Mucosa of rectum (tissue), 2 donors: Measurements from ENCODE around the gene ABCC3.

ENCODE experiments used
- H3K27ac ChIP-seq, 2 donors: one replicate each; pipeline ENCODE4 v1.7.0; 2013; ENCODE audit warnings: inconsistent platforms in 2 of 2, low read depth in 2 of 2, low read length in 2 of 2
- H3K27me3 ChIP-seq, 2 donors: one replicate each; pipeline ENCODE4 v1.7.0; 2013; ENCODE audit warnings: low read length in 2 of 2; ENCODE audit not compliant: control insufficient read depth in 2 of 2, insufficient read depth in 2 of 2
- H3K36me3 ChIP-seq, 2 donors: one replicate each; pipeline ENCODE4 v1.7.0; 2013; ENCODE audit warnings: low read length in 2 of 2; ENCODE audit not compliant: control insufficient read depth in 2 of 2, insufficient read depth in 2 of 2
- H3K4me1 ChIP-seq, 2 donors: one replicate each; pipeline ENCODE4 v1.7.0; 2013; ENCODE audit warnings: low read length in 2 of 2, mild to moderate bottlenecking in 1 of 2; ENCODE audit not compliant: control insufficient read depth in 2 of 2, insufficient read depth in 2 of 2
- H3K4me3 ChIP-seq, 2 donors: one replicate each; pipeline ENCODE4 v1.7.0; 2013; ENCODE audit warnings: low read length in 2 of 2
- H3K9ac ChIP-seq, 2 donors: one replicate each; pipeline ENCODE4 v1.7.0; 2013; ENCODE audit warnings: low read length in 2 of 2, low read depth in 1 of 2, mild to moderate bottlenecking in 1 of 2
- H3K9me3 ChIP-seq, 2 donors: one replicate each; pipeline ENCODE4 v1.7.0; 2013; ENCODE audit warnings: low read length in 2 of 2; ENCODE audit not compliant: control insufficient read depth in 2 of 2
- donor health status: healthy.
- donor health status: Normal muscosa, but diverticular disease.

Gene ABCC3

GRCh38 chr17:50618300-50618699, 16.4 kb upstream of the ABCC3 start:
- no peaks in the 10 kb centered on the region for H3K36me3 ChIP-seq
- H3K4me3 ChIP-seq, result no peak overlapping the region
- H3K27me3 ChIP-seq, result no peaks in the 10 kb centered on the region
- no peak overlapping the region for H3K27ac ChIP-seq
- H3K4me1 ChIP-seq, result no peaks in the 10 kb centered on the region
- H3K9ac ChIP-seq, result no peak overlapping the region
- no peaks in the 10 kb centered on the region for H3K9me3 ChIP-seq

GRCh38 chr17:50618941-50619340, 15.7 kb upstream of the ABCC3 start:
- Histone ChIP-seq H3K27me3 (no peaks in the 10 kb centered on the region), H3K36me3 (no peaks in the 10 kb centered on the region), H3K4me3 (no peak overlapping the region), H3K9me3 (no peaks in the 10 kb centered on the region), H3K27ac (no peak overlapping the region), H3K9ac (no peak overlapping the region), H3K4me1 (no peaks in the 10 kb centered on the region)

DNA sequence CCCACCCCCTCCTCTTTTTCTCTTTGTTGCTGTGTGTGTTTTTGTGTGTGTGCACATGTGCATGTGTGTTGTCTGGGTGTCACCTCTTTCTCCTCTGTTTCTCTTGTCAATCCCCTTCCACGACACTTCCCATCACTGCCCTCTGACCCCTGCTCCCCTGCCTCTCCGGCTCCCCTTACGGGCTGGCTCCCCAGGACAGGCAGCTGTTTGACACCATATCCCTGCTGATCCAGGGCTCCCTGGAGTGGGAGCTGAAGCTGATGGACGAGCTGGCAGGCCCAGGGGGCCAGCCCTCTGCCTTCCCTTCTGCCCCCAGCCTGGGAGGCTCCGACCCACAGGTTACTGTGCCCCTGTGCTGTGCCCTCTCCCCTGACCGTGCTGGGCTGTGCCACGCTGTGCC, 15.2 kb upstream of the ABCC3 start:
- Histone ChIP-seq H3K36me3 (no peaks in the 10 kb centered on the region), H3K4me3 (no peak overlapping the region), H3K27ac (no peak overlapping the region), H3K9ac (no peak overlapping the region), H3K4me1 (no peaks in the 10 kb centered on the region), H3K27me3 (no peaks in the 10 kb centered on the region), H3K9me3 (no peaks in the 10 kb centered on the region)

DNA sequence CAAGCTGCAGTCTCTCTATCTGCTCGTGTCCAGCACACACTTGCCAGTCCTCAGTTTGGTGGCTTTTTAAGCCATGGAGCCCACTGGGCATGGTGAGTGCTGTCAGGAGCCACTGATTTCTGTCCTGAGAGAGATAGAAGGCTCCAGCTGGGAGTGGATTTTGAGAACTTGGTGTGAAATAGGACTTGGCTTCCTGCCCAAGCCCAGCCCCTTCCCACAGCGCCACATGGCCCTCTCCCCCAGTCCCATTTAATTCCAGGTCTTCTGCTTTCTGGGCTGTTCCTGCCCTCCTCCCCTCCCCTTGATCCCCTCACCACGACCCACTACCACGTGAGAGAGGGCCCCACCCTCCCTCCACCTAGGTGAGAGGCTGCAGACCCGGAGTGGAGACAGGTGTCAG, 14.4 kb upstream of the ABCC3 start:
- Histone ChIP-seq H3K9me3 (no peaks in the 10 kb centered on the region), H3K27ac (no peak overlapping the region), H3K4me3 (no peak overlapping the region), H3K9ac (no peak overlapping the region), H3K27me3 (no peaks in the 10 kb centered on the region), H3K36me3 (no peaks in the 10 kb centered on the region), H3K4me1 (no peaks in the 10 kb centered on the region)

DNA sequence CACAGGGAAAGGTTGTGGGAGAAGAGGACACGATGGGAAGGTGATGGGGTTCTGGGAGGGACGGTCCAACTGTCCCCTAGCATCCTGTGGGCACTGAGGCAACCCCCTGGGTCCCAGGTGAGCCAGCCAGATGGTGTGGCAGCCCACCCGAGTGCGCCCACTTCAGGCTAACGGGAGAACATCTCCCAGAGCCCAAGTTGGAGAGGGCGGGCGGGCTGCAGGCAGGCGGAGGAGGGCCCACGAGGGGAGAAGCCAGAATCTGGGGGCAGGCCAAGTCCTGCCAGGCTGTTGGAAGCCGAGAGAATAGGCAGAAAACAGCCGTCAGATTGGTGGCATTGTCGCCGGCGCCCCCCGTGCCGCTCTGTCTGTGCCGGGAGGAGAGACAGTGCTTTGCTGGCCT, 13.8 kb upstream of the ABCC3 start:
- Histone ChIP-seq H3K27me3 (no peaks in the 10 kb centered on the region), H3K9me3 (no peaks in the 10 kb centered on the region), H3K4me3 (no peak overlapping the region), H3K4me1 (no peaks in the 10 kb centered on the region), H3K27ac (no peak overlapping the region), H3K36me3 (no peaks in the 10 kb centered on the region), H3K9ac (no peak overlapping the region)

DNA sequence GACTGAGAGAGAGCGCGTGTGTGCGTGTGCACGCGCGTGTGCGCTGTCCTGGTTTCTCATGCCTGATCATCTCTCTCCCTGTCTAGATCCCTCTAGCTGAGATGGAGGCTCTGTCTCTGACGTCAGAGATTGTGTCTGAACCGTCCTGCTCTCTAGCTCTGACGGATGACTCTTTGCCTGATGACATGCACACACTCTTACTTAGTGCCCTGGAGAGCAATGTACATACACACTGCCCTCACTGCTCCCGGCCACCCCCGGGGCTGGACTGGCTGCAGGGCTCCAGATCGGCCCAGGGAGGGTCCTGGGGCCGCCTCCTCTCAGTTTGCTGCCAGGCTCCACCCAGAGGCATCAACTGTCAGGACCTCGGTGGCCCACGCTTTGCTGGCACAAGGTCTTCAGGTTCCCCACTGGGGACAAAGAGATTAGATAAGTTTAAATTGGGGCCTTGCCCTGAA, 13.1 kb upstream of the ABCC3 start:
- Histone ChIP-seq H3K27me3 (no peaks in the 10 kb centered on the region), H3K9me3 (no peaks in the 10 kb centered on the region), H3K27ac (no peak overlapping the region), H3K4me3 (no peak overlapping the region), H3K9ac (no peak overlapping the region), H3K36me3 (no peaks in the 10 kb centered on the region), H3K4me1 (no peaks in the 10 kb centered on the region)

GRCh38 chr17:50624321-50624934, 10.3 kb upstream of the ABCC3 start:
- no peak overlapping the region for H3K4me3 ChIP-seq
- no peaks in the 10 kb centered on the region for H3K27me3 ChIP-seq
- no peak overlapping the region for H3K9ac ChIP-seq
- no peak overlapping the region for H3K27ac ChIP-seq
- peaks cover 17 to 20% of the 10 kb centered on the region in 2 donors for H3K4me1 ChIP-seq
- H3K9me3 ChIP-seq, result no peaks in the 10 kb centered on the region
- no peaks in the 10 kb centered on the region for H3K36me3 ChIP-seq

DNA sequence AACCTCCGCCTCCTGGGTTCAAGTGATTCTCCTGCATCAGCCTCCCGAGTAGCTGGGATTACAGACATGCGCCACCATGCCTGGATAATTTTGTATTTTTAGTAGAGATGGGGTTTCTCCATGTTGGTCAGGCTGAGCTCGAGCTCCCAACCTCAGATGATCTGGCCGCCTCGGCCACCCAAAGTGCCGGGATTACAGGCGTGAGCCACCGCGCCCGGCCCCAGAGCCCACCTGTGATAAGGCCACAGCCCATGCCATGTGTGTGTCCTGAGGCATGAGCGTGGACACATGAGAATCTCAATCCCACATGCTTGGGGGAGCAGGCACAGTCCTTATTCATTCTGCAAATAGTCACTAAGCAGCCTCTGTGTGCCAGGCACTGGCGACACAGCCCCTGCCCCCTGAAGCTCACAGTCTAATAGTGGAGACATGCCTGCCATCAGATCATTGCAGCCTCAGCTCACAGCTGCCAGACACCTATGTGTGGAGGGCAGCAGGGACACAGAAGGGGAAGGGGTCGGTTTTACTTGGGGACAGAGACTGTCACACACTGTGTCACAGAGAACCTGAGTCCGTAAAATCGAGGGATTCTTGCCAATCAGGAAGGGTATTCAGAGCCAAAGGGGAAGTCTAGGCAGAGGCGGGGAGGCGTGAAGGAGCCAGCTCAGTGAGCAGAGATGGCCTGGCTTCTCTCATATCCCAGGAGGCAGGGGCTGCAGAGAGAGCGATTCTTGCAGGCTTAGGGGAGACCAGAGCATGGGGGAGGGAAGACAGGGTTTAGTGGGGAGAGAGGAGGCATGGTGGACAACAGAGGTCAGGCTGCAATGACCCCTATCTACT, 9.4 kb upstream of the ABCC3 start:
- no peaks in the 10 kb centered on the region for H3K36me3 ChIP-seq
- no peaks in the 10 kb centered on the region for H3K9me3 ChIP-seq
- H3K27ac ChIP-seq, result no peak overlapping the region
- peaks cover 25 to 28% of the 10 kb centered on the region in 2 donors for H3K4me1 ChIP-seq
- H3K27me3 ChIP-seq, result no peaks in the 10 kb centered on the region
- no peak overlapping the region for H3K9ac ChIP-seq
- no peak overlapping the region for H3K4me3 ChIP-seq

DNA sequence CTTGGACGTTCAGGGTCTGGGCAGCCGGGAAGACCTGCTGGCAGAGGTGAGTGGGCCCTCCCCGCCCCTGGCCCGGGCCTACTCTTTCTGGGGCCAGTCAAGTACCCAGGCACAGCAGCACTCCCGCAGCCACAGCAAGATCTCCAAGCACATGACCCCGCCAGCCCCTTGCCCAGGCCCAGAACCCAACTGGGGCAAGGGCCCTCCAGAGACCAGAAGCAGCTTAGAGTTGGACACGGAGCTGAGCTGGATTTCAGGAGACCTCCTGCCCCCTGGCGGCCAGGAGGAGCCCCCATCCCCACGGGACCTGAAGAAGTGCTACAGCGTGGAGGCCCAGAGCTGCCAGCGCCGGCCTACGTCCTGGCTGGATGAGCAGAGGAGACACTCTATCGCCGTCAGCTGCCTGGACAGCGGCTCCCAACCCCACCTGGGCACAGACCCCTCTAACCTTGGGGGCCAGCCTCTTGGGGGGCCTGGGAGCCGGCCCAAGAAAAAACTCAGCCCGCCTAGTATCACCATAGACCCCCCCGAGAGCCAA, 8.6 kb upstream of the ABCC3 start:
- Histone ChIP-seq H3K27ac (no peak overlapping the region), H3K27me3 (no peaks in the 10 kb centered on the region)

DNA sequence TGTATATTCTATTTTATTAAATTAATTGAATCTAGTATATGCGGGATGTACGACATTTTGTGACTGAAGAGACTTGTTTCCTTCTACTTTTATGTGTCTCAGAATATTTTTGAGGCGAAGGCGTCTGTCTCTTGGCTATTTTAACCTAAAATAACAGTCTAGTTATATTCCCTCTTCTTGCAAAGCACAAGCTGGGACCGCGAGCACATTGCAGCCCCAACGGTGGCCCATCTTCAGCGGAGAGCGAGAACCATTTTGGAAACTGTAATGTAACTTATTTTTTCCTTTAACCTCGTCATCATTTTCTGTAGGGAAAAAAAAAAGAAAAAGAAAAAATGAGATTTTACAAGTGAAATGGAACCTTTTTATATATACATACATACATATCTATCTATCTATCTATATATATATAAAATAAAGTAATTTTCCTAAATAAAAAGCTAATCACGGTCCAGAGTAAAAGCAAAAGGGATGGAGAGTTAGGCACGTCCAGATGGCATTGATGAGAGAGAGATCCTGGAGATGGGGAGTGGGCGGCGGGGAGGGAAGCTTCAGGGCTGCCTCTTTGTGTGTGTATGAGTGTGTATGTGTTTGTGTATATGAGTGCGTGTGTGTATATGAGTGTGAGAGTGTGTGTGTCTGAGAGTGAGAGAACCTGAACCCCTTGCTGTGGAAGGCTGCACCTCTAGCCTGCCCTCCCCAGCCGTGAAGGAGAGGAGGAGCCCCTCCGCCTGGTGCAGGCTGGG, 7.5 kb upstream of the ABCC3 start:
- no peaks in the 10 kb centered on the region for H3K27me3 ChIP-seq
- H3K27ac ChIP-seq, result peak overlapping the region; percentile 53 to 70
- H3K4me1 ChIP-seq, result peaks cover 36 to 37% of the 10 kb centered on the region in 2 donors

More for the DNA sequence above, 8.6 kb upstream of the ABCC3 start:
- Histone ChIP-seq H3K4me3 (no peak overlapping the region), H3K9me3 (no peaks in the 10 kb centered on the region), H3K36me3 (no peaks in the 10 kb centered on the region), H3K9ac (no peak overlapping the region), H3K4me1 (peaks cover 34 to 35% of the 10 kb centered on the region in 2 donors)

More for the DNA sequence above, 7.5 kb upstream of the ABCC3 start:
- Histone ChIP-seq H3K9me3 (no peaks in the 10 kb centered on the region), H3K9ac (peak overlapping the region in 1 of 2 donors; percentile 57), H3K4me3 (no peak overlapping the region), H3K36me3 (no peaks in the 10 kb centered on the region)
